Liver (tissue), 9 donors: ENCODE measurements around the gene PPP4R4. TPM values are rescaled to one million over a fixed set of nuclear protein-coding genes. Genes with fewer than 3 reads are reported as not detected.

ENCODE experiments used
- DNase-seq: peaks from one replicate; pipeline ENCODE4 v3.0.0-alpha.2; 2017; ENCODE audit warnings: low spot score
- H3K27ac ChIP-seq, 2 donors: one replicate each; pipeline ENCODE4 v1.7.0; 2013; ENCODE audit warnings: inconsistent platforms in 2 of 2, low read length in 2 of 2, control low read depth in 1 of 2, low read depth in 1 of 2, mild to moderate bottlenecking in 1 of 2
- H3K27me3 ChIP-seq, 4 donors: one replicate each; pipeline versions ENCODE4 v1.6.1 to v1.7.0; 2013; ENCODE audit warnings: low read length in 3 of 4, inconsistent platforms in 1 of 4, mild to moderate bottlenecking in 1 of 4, moderate library complexity in 1 of 4; ENCODE audit not compliant: control insufficient read depth in 4 of 4, insufficient read depth in 4 of 4
- H3K36me3 ChIP-seq, 4 donors: one replicate each; pipeline versions ENCODE4 v1.6.1 to v1.7.0; 2013; ENCODE audit warnings: low read length in 3 of 4, mild to moderate bottlenecking in 3 of 4, low read depth in 1 of 4, moderate library complexity in 1 of 4; ENCODE audit not compliant: control insufficient read depth in 4 of 4, insufficient read depth in 3 of 4
- H3K4me1 ChIP-seq, 4 donors: one replicate each; pipeline versions ENCODE4 v1.6.1 to v1.7.0; 2013; ENCODE audit warnings: low read length in 3 of 4, mild to moderate bottlenecking in 3 of 4, moderate library complexity in 1 of 4; ENCODE audit not compliant: control insufficient read depth in 4 of 4, insufficient read depth in 4 of 4
- H3K4me3 ChIP-seq, 3 donors: one replicate each; pipeline versions ENCODE4 v1.6.1 to v1.7.0; 2013; ENCODE audit warnings: low read length in 3 of 3, control low read depth in 1 of 3, low read depth in 1 of 3, mild to moderate bottlenecking in 1 of 3
- H3K9ac ChIP-seq, 2 donors: one replicate each; pipeline ENCODE4 v1.7.0; 2013; ENCODE audit warnings: low read length in 2 of 2, mild to moderate bottlenecking in 2 of 2, moderate library complexity in 2 of 2, control low read depth in 1 of 2, low read depth in 1 of 2
- H3K9me3 ChIP-seq, 4 donors: one replicate each; pipeline versions ENCODE4 v1.6.1 to v1.7.0; 2013; ENCODE audit warnings: low read length in 3 of 4; ENCODE audit not compliant: control insufficient read depth in 4 of 4
- FOXA1 ChIP-seq: IDR thresholded peaks from 2 replicates; pipeline ENCODE4 v1.6.1; 2016; ENCODE audit warnings: antibody characterized with exemption
- FOXA2 ChIP-seq: IDR thresholded peaks from 2 replicates; pipeline ENCODE4 v1.6.1; 2016; ENCODE audit warnings: antibody characterized with exemption
- GABPA ChIP-seq, 2 donors: IDR thresholded peaks in 1 of 2; conservative IDR thresholded peaks in 1 of 2; 2 replicates each; pipeline ENCODE4 v1.6.1; 2016; ENCODE audit warnings: antibody characterized with exemption in 2 of 2, mild to moderate bottlenecking in 1 of 2, moderate library complexity in 1 of 2
- HNF4A ChIP-seq, 2 donors: conservative IDR thresholded peaks; 2 replicates each; pipeline ENCODE4 v1.6.1; 2016; ENCODE audit warnings: antibody characterized with exemption in 2 of 2, mild to moderate bottlenecking in 2 of 2
- HNF4G ChIP-seq: IDR thresholded peaks from 2 replicates; pipeline ENCODE4 v1.6.1; 2016; ENCODE audit warnings: antibody characterized with exemption
- JUND ChIP-seq, 2 donors: IDR thresholded peaks; 2 replicates each; pipeline ENCODE4 v1.6.1; 2016; ENCODE audit warnings: antibody characterized with exemption in 2 of 2
- NR2F2 ChIP-seq: IDR thresholded peaks from 2 replicates; pipeline ENCODE4 v1.6.1; 2016; ENCODE audit warnings: antibody characterized with exemption
- RAD21 ChIP-seq, 2 donors: IDR thresholded peaks; 2 replicates each; pipeline ENCODE4 v1.6.1; 2016; ENCODE audit warnings: antibody characterized with exemption in 2 of 2, mild to moderate bottlenecking in 2 of 2
- RXRA ChIP-seq, 2 donors: IDR thresholded peaks; 2 replicates each; pipeline ENCODE4 v1.6.1; 2017 to 2018; ENCODE audit warnings: antibody characterized with exemption in 2 of 2, mild to moderate bottlenecking in 1 of 2
- SP1 ChIP-seq: IDR thresholded peaks from 2 replicates; pipeline ENCODE4 v1.6.1; 2018; ENCODE audit warnings: antibody characterized with exemption, mild to moderate bottlenecking
- TAF1 ChIP-seq: conservative IDR thresholded peaks from 2 replicates; pipeline ENCODE4 v1.6.1; 2016; ENCODE audit warnings: antibody characterized with exemption, mild to moderate bottlenecking
- YY1 ChIP-seq: IDR thresholded peaks from 2 replicates; pipeline ENCODE4 v1.6.1; 2016; ENCODE audit warnings: antibody characterized with exemption, mild to moderate bottlenecking
- WGBS: extraction: QIAGEN DNeasy Blood & Tissue Kit; methylation state at CpG from one replicate; pipeline ENCODE4 v1.1.7; 2013; 5-methylcytosine and 5-hydroxymethylcytosine counted together
- polyA plus RNA-seq, 2 donors: library from polyadenylated mRNA; stranded (reverse) in 1 of 2; unstranded in 1 of 2; fragments of 200-250 nt in 1 of 2; fragments of >200 nt in 1 of 2; fragmentation: Nextera tagmentation in 1 of 2; extraction: Ambion mirVana in 1 of 2; gene quantifications; one replicate each; pipeline versions ENCODE4 v1.2.1 to v1.2.3, GENCODE V29; 2013 to 2015
- total RNA-seq, 2 donors: library from RNA; depleted of rRNA; stranded (reverse); fragments of >200 nt; gene quantifications; one replicate each; pipeline ENCODE4 v1.2.3, GENCODE V29; 2014
- TF ChIP-seq, protein P1 (sequence below): IDR thresholded peaks from 2 replicates; pipeline ENCODE4 v1.6.1; 2016; ENCODE audit warnings: antibody characterized with exemption
- TF ChIP-seq, protein P2 (sequence below): IDR thresholded peaks from 2 replicates; pipeline ENCODE4 v1.6.1; 2016; ENCODE audit warnings: antibody characterized with exemption
- TF ChIP-seq, protein P3 (sequence below): IDR thresholded peaks from 2 replicates; pipeline ENCODE4 v1.6.1; 2016; ENCODE audit warnings: antibody characterized with exemption
- donor health status: healthy.
- donor health status: healthy.
- donor health status: healthy.
- donor health status: healthy.
- donor health status: healthy.

The PPP4R4 gene
- total and polyA plus RNA-seq, 4 donors = 0.52 to 2.4 (median 0.99) TPM

DNA sequence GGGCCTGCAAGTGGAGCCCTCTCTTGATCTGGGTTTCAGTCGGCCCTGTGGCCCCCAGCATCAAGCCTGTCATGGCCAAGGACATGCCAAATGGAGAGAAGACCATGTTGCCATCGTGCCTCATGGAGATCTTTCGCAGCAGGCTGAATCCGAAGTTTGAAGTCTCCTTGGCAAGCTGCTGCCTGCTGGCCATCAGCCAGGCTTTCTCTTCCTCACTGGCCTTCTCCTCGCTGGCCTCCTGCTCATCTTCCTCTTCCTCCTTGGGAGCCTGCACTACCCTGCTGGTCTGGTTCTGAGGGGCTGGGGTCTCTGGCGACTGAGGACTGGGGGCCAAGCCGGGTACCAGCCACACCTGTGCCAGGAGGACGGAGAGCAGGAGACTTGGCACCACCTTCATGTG lies 116.1 kb downstream of the PPP4R4 start:
- Histone ChIP-seq H3K27ac (peak overlapping the region; percentile 93 to 96), H3K4me3 (peak overlapping the region; percentile 62 to 96 (median 93)), H3K4me1 (peaks cover 0 to 63% (median 25%) of the 10 kb centered on the region in 4 donors)

DNA sequence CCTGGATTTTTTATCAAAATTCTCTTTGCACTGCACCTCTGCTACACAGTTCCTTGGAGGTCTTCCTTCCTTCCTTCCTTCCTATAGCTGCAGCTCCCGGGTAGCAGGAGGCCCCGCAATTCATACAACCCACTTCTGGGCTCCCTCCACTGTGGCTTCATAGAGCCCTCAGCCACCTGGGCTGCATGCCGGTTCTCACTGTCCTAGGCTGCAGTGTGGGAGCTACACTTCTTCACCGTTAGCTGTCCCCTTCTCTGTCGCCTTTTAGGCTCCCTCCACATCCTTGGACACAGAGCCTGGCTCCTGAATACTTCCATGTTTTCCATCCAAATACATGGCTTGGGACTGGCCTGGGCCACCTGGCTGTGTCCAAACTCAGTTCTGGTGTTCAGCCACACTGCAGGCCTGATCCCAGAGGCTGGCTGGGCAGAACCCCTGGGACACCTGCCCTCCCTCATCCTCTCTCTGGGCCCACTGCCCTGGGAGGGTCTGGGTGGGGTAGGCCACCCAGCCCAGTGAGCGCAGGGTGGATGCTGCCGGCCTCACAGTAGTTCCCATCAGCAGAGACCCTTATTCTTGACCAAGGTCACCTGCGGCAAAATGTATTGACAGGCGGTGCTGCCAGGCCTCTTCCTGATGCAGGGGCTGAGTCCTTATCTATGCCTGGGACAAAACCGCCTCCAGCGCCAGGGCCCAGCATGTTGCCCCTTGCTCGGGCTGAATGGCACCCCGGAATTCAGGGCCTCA lies 117.2 kb downstream of the PPP4R4 start:
- no peak for TF ChIP-seq FOXA1
- TF ChIP-seq HNF4A (conservative IDR thresholded peaks at IDR 0.05) = no peak
- no peak for TF ChIP-seq JUND (IDR thresholded peaks at IDR 0.05)
- peak; percentile 17 for TF ChIP-seq YY1
- TF ChIP-seq, protein P1, sequence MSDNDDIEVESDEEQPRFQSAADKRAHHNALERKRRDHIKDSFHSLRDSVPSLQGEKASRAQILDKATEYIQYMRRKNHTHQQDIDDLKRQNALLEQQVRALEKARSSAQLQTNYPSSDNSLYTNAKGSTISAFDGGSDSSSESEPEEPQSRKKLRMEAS = no peak
- no peak for TF ChIP-seq RAD21 (IDR thresholded peaks at IDR 0.05)
- TF ChIP-seq, protein P2, sequence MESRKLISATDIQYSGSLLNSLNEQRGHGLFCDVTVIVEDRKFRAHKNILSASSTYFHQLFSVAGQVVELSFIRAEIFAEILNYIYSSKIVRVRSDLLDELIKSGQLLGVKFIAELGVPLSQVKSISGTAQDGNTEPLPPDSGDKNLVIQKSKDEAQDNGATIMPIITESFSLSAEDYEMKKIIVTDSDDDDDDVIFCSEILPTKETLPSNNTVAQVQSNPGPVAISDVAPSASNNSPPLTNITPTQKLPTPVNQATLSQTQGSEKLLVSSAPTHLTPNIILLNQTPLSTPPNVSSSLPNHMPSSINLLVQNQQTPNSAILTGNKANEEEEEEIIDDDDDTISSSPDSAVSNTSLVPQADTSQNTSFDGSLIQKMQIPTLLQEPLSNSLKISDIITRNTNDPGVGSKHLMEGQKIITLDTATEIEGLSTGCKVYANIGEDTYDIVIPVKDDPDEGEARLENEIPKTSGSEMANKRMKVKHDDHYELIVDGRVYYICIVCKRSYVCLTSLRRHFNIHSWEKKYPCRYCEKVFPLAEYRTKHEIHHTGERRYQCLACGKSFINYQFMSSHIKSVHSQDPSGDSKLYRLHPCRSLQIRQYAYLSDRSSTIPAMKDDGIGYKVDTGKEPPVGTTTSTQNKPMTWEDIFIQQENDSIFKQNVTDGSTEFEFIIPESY = no peak
- no peak for TF ChIP-seq TAF1
- H3K4me3 ChIP-seq = peak overlapping the region; percentile 62 to 96 (median 93)
- DNase-seq = peak; percentile 32
- no peaks in the 10 kb centered on the region for H3K27me3 ChIP-seq
- H3K4me1 ChIP-seq = peaks cover 0 to 60% (median 25%) of the 10 kb centered on the region in 4 donors
- peaks cover 0 to 17% (median 5%) of the 10 kb centered on the region in 4 donors for H3K36me3 ChIP-seq
- H3K27ac ChIP-seq = peak overlapping the region; percentile 93 to 96
- 40% methylated on average over 13 of the region's 13 CpGs for WGBS
- no peaks in the 10 kb centered on the region for H3K9me3 ChIP-seq
- peak overlapping the region; percentile 85 to 93 for H3K9ac ChIP-seq

More for the DNA sequence above, 116.1 kb downstream of the PPP4R4 start:
- TF ChIP-seq SP1 (no peak), HNF4G (no peak), HNF4A (conservative IDR thresholded peaks at IDR 0.05) (peak in 1 of 2 donors; percentile 32)
- TF ChIP-seq, protein P2 = no peak
- peak overlapping the region; percentile 85 to 93 for H3K9ac ChIP-seq
- no peaks in the 10 kb centered on the region for H3K27me3 ChIP-seq
- H3K9me3 ChIP-seq = no peaks in the 10 kb centered on the region
- WGBS = 28% methylated on average over 8 of the region's 8 CpGs
- H3K36me3 ChIP-seq = peaks cover 0 to 26% (median 11%) of the 10 kb centered on the region in 4 donors
- no peak for DNase-seq

DNA sequence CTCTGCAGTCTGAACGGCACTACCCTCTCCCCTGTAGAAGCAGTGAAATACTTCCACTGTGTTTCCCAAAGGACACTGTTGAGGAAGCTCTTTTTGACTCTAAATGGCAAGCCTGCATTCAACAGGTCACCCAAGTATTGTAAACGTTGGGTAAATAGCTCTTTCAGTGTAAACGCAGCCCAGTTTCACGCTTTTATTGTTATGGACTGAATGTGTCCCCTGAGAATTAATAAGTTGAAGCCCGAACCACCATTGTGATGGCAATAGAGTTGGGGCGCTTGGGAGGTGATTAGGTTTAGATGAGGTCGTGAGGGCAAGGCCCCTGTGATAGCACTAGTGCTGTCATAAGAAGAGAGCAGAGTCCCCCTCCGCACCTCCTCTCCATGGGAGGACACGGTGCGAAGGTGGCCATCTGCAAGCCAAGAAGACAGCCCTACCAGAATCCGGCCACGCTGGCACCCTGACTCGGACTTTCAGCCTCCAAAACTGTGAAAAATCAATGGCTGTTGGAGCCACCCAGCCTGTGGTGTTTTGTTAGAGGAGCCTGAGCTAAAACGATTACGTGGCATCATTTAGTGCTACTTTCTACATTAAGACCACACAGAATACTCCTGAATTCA lies 117.9 kb downstream of the PPP4R4 start:
- 39% methylated on average over 15 of the region's 15 CpGs for WGBS
- peak overlapping the region; percentile 93 to 96 for H3K27ac ChIP-seq
- no peak for TF ChIP-seq GABPA (IDR thresholded peaks at IDR 0.05 in 1 of 2, conservative IDR thresholded peaks at IDR 0.05 in 1 of 2)
- TF ChIP-seq, protein P3, sequence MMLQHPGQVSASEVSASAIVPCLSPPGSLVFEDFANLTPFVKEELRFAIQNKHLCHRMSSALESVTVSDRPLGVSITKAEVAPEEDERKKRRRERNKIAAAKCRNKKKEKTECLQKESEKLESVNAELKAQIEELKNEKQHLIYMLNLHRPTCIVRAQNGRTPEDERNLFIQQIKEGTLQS = no peak
- TF ChIP-seq SP1 = peak; percentile 38
- TF ChIP-seq NR2F2 = no peak
- TF ChIP-seq HNF4G = peak; percentile 28
- peak; percentile 29 for TF ChIP-seq YY1
- TF ChIP-seq, protein P2 = no peak
- peak; percentile 16 to 23 for TF ChIP-seq RXRA (IDR thresholded peaks at IDR 0.05)
- no peak for TF ChIP-seq JUND (IDR thresholded peaks at IDR 0.05)
- TF ChIP-seq, protein P1 = no peak
- TF ChIP-seq RAD21 (IDR thresholded peaks at IDR 0.05) = peak in 1 of 2 donors; percentile 3
- no peak for TF ChIP-seq FOXA2
- peak; percentile 62 to 70 for TF ChIP-seq HNF4A (conservative IDR thresholded peaks at IDR 0.05)

More for the DNA sequence above, 117.9 kb downstream of the PPP4R4 start:
- H3K9me3 ChIP-seq = no peaks in the 10 kb centered on the region
- H3K27me3 ChIP-seq = no peaks in the 10 kb centered on the region
- DNase-seq = peak; percentile 35
- peaks cover 0 to 16% (median 4%) of the 10 kb centered on the region in 4 donors for H3K36me3 ChIP-seq
- H3K9ac ChIP-seq = peak overlapping the region; percentile 85 to 93
- H3K4me3 ChIP-seq = peak overlapping the region; percentile 62 to 96 (median 93)
- peaks cover 0 to 61% (median 23%) of the 10 kb centered on the region in 4 donors for H3K4me1 ChIP-seq
